H1 (cell line): Measurements from ENCODE around the gene C6orf52. TPM values are rescaled to one million over a fixed set of nuclear protein-coding genes. Genes with fewer than 3 reads are reported as not detected.

Source experiments
- ASH2L ChIP-seq: fragments of 200-600, 300-600 bp; sonication (generic); IDR thresholded peaks from one replicate; pipeline ENCODE4 v1.7.1; 2017; ENCODE audit warnings: low read length
- CREB1 ChIP-seq: IDR thresholded peaks from 2 replicates; pipeline ENCODE4 v1.6.1; 2012; ENCODE audit warnings: inconsistent platforms
- SIN3A ChIP-seq, 2 experiments: IDR thresholded peaks in 1 of 2; conservative IDR thresholded peaks in 1 of 2; 2 replicates each; pipeline ENCODE4 v1.6.1; 2011 to 2012; ENCODE audit warnings: low read length in 2 of 2, improper control_type of control experiment in 1 of 2, low read depth in 1 of 2, mild to moderate bottlenecking in 1 of 2
- polyA plus RNA-seq, 7 experiments: library from polyadenylated mRNA; depleted of rRNA in 3 of 7; stranded (reverse) in 5 of 7; unstranded in 2 of 7; fragments of >200 nt in 5 of 7; fragments of 200-250 nt in 2 of 7; gene quantifications; 1 replicate in 5 of 7; 2 replicates in 1 of 7; 4 replicates in 1 of 7; pipeline versions ENCODE4 v1.2.1 to v1.2.3, GENCODE V29; 2011 to 2013; ENCODE audit warnings: missing spikeins in 2 of 7, mixed read lengths in 2 of 7
- total RNA-seq: library from RNA; stranded (reverse); fragmentation: NEBNext Ultra II Directional; extraction: Animal tissue kit (Norgen Biotek cat#: 25700); gene quantifications from 2 replicates; pipeline ENCODE4 v1.2.1, GENCODE V29; 2021

Gene C6orf52
- total and polyA plus RNA-seq, 2 of the 8 experiments (the other 6 are each of a cell fraction or from before 2014, with no cell fraction given) = 1.5 to 3.1 TPM

GRCh38 chr6:10655508-10656055 lies 38.8 kb downstream of the C6orf52 start (continued):
- TF ChIP-seq SIN3A (conservative IDR thresholded peaks at IDR 0.05 in 1 of 2, IDR thresholded peaks at IDR 0.05 in 1 of 2; ENCODE audit: low read depth in 1 of 2, low read length in 2 of 2) (no peak), ASH2L (no peak), CREB1 (no peak)
